ENCODE measurements around the gene KRTAP5-5.

- TF ChIP-seq POLR2A (IDR thresholded peaks at IDR 0.05) (no peak), CTCF (IDR thresholded peaks at IDR 0.05) (no peak)
Measured at GRCh38 chr11:1598816-1599215, 30.8 kb upstream of the KRTAP5-5 start.

Data from lower leg skin (tissue), 3 donors.